ENCODE results near the gene PPP6R2. TPM values are rescaled to one million over a fixed set of nuclear protein-coding genes. Genes with fewer than 3 reads are reported as not detected.

PPP6R2 gene
- total RNA-seq, 1 donor from 2014 or later: 44.3 TPM

DNA sequence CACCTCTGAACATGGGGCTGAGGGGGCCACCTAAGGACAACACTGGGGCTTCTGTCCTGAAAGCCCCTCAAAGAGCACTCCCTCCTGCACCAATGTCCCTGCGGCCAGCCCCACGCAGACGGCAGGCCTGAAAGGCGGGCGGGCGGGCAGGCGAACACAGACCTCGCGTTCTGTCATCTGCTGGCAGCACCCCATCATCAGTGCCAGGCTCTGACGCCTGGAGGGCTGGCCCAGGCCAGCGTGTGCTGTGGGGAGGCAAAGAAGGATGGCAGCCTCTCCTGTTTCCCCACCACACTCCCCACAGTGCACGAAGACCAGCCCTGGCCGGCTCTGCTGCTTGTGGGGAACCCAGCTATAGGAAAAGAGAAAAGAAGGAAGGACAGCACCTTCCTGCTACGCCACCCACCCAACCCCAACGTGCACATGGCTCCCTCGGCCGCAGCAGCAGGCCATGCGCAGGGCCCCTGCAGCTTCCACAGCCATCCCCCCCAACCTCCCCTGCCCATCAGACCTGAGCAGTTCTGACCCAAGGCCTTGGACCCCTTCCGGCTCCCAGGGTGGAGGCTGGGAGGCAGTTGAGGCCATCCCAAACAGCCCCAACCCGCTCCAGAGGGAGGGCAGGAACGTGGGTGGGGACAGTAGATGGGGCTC lies 128.2 kb downstream of the PPP6R2 start:
- DNase-seq: no peak
- intact Hi-C loops (cut with micrococcal nuclease): no loop called here
- no peak for ATAC-seq

DNA sequence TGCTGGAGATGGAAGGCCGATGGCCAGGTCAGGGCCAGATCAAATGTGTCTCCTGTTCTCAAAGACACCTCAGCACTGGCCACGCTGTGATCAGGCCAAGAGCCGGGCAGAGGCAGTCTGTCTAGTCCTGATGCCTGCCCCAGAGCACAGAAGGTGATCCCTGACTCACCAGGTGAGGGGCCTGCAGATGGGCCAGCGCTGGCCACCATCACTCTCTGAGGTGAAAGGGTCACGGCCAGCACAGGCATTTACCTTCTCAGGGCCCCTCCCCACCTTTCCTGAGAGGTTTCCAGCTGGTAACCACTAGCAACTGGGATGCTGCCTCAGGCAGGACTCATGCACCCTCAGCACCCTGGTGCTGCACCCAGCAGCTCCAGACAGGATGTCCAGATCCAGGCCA lies 128.8 kb downstream of the PPP6R2 start:
- ATAC-seq: no peak
- DNase-seq: no peak
- intact Hi-C loops (cut with micrococcal nuclease): no loop called here

DNA sequence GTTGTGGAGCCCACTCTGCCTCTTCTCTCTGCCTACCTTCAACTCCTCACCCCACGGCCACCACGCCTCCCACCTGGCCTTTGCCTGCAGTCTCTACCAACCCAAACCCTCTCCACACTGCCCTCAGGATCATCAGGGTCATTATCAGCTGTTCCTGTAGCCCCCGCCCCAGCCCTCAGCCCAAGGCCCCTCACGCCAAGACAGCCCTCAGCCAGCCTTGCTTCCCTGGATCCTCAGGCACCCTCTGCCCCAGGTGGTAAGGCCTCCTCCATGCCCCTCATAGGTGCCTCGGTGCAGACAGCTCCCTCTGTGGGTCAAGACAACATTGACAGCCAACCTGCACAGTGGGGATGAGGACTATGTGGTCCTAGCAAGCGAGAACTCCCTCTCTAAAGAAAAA lies 130.0 kb downstream of the PPP6R2 start:
- intact Hi-C loops (cut with micrococcal nuclease): no loop called here
- no peak for DNase-seq

DNA sequence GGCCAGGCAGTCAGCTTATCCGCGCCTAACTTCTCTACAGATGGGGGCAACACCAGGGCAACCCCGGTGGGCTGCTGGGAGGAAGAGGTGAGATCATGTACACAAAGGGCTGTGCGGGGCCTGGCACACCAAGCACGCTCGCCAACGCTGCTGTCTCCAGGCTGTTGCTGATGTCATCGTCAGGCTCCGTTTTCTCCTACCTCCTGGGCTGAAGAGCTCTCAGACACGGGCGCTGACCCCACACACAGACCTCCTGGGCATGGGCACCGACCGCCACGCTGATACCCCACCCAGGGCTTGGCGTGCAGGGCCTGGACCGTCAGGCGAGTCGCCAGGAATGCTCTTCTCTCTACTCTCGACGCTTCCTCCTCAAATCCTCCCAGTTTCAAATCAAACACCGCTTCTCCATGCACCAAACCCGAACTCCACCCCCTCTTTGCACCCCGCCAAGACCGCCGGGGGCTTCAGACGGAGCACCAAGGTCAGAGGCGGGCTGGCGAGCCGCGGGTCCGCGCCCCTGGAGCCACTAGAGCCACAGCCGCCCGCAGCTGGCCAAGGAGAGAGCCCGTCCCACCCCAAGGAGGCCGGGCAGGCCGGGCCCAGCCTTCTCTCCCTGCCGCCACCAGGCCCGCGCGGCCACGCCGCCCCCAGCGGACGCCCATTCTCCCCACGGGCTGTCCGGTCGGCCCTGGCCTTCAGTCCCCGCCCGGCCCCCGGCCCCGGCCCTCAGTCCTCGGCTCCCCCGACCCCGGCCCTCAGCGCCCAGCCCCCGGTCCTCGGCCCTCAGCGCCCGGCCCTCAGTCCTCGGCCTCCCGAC lies 130.9 kb downstream of the PPP6R2 start:
- ATAC-seq (peak; percentile 16), DNase-seq (peak; percentile 62)
- intact Hi-C loops (cut with micrococcal nuclease): no loop called here

More for the DNA sequence above, 130.0 kb downstream of the PPP6R2 start:
- ATAC-seq: no peak

DNA sequence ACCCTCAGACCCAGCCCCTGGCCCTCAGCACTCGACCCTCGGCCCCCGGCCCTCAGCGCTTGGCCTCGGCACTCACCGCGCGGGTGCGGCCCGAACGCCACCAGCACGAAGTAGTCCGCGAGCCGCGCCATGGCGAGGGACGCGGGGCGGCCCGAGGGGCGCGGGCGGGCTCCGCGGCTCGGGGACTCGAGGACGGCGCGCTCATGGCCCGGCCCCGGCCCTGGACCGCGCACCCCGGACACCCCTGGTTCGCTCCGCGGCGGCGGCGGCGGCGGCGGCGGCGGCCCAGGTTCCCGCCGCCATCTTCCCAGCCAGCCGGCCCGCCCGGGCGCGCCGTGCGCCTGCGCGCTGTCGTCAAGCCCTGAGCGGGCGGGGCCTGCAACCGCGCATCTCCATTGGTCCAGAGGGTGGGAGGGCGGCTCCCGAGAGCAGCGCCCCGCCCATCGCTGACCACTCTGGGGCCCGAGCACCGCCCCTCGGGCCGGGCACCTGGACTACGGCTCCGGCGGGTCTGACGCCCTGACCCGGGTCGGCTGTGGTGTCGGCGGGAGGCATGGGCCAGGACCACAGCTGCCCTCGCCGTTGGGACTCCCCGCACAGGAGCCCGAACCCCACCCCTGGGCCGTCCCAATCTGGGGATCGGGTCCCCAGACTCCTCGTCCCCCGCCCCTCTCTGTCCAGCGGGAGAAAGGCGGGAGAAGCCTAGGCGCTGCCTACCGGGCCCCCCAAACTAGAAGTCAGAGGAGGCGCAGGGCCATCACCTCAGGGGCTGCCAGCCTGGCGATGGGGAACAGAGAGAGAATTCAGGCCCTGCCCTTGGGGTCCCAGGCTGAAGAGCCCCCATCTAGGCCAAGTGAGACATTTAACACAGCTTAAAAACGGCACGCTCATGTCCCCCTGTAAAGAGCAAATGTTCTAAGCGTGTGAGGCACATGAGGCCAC lies 131.9 kb downstream of the PPP6R2 start, which contains the start of gene SBF1:
Gene SBF1 (minus strand): TSS at position 326 of the 942 bp plus-strand sequence. CDS start 195 bp downstream, at position 131.
- peak; percentile 97 for DNase-seq
- ATAC-seq: peak; percentile 99
- intact Hi-C loops (cut with micrococcal nuclease): no loop called here

DNA sequence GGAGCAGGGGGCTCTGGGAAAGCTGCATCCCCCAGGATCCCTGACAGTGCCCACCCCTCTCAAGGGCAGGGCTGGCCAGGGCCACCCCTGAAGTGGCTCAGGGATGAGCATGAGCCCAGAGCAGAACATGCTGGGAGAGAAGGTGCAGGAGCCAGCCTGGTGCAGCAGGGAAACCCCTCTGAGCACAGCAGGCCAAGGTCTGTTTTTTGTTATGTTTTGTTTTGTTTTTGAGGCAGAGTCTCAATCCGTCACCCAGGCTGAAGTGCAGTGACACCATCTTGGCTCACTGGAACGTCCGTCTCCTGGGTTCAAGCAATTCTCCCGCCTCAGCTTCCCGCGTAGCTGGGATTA lies 132.5 kb downstream of the PPP6R2 start:
- DNase-seq (no peak), ATAC-seq (no peak)
- intact Hi-C loops (cut with micrococcal nuclease): no loop called here

DNA sequence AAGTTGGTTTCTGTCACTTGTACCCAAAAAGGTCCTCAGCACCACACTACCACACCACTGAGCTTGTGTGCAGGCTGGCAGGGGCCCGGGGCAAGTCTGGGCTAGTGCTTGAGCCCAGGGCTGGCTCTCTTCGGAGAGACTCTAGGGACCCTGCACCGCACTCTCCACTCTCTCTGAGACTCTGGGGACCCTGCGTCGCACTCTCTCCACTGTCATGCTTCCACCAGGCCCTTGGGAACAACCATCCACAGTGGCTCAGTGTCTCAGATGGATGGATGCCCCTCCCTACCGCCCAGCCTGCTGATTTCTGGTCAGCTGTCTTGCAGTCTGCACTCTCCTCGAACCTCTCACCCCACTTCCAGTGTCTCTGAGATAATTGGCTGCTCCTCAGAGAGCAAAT lies 133.7 kb downstream of the PPP6R2 start:
- intact Hi-C loops (cut with micrococcal nuclease): no loop called here
- ATAC-seq (no peak), DNase-seq (no peak)

DNA sequence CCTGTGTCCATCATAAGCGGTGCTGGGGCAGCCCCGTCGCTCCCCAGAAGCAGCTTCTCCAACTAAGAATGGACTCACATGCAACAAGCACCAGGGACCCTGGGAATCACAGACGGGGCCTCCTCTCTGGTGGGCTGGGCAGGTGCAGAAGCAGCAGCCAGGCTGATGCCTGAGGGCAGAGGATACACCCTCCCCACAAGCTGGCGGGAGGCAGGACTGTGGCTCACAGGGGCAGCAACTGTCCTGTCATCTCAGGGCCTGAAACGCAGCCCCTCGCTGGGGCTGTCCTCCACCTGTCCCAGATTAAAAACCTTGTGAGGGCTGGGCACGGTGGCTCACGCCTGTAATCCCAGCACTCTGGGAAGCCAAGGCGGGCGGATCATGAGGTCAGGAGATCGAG lies 134.8 kb downstream of the PPP6R2 start:
- ATAC-seq (no peak), DNase-seq (no peak)
- intact Hi-C loops (cut with micrococcal nuclease): no loop called here

DNA sequence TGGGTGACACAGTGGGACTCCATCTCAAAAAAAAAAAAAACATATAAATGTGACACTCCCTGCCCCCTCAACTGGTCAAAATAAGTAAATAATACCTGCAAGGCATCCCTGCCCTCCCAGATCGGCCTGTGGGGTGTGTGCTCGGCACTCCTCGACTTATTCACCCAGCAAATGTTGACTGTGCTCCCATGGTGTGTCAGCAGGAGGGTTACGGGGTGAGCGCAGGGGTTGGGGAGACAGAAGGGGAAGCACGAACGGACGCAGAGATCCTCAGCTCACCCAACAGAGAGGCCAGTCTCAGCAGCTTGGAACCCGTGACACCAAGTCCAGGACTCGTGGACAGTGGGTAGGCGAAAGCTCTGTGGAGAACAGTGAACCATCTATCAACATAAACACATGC lies 136.6 kb downstream of the PPP6R2 start:
- intact Hi-C loops (cut with micrococcal nuclease): no loop called here
- DNase-seq: no peak
- no peak for ATAC-seq

DNA sequence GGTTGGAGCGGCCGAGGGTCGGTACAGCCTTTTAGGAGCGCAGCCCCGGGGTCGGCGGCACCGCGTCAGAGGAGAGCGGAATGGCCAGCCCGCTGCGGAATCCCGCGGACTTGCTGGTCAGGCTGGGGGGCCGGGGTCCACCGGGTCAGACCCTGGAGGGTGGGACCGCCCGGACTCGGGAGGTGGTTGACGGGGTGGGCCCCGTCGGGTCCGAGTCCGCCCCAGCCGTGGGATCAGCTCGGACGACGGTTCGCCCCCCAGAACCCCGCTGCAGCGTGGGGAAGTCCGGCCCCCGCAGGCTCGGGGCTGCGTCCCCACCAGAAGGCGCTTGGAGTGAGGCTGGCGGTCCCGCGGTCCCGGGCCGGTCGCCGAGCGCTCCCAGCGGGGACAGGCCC lies 137.9 kb downstream of the PPP6R2 start:
- intact Hi-C loops (cut with micrococcal nuclease): no loop called here
- no peak for DNase-seq
- ATAC-seq: no peak

DNA sequence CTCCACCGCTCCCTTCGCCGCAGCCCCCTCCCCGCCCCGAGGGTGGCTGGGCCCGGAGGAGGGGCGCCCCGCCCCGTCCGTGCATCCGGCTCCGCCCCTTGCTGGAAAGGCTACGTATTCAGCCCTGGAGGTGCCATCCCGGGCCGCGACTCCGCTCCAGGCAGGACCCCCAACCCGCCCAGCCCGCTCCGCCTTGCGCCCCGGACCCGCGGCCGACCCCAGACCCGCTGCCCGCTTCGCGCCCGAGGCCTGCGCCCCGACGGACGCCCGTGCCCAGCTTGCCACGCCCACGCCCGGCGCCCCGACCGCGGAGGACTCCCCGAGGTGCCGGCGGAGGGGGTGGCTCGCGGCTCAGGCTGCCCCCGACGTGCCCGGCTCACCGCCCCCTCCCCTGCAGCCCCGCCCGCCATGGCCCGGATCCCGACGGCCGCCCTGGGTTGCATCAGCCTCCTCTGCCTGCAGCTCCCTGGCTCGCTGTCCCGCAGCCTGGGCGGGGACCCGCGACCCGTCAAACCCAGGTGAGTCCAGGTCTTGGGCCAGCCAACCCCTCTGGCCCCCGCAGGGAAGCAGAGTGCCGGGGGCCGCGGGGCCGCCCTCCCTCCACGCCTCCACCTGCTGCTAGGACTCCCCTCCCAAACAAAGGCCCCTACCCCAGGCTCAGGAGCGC lies 138.4 kb downstream of the PPP6R2 start, which contains the start of gene ADM2:
Gene ADM2 (plus strand): TSS at position 104 of the 667 bp plus-strand sequence. CDS start 305 bp downstream, at position 409.
- intact Hi-C loops (cut with micrococcal nuclease): no loop called here
- DNase-seq: peak; percentile 57
- ATAC-seq: peak; percentile 38

DNA sequence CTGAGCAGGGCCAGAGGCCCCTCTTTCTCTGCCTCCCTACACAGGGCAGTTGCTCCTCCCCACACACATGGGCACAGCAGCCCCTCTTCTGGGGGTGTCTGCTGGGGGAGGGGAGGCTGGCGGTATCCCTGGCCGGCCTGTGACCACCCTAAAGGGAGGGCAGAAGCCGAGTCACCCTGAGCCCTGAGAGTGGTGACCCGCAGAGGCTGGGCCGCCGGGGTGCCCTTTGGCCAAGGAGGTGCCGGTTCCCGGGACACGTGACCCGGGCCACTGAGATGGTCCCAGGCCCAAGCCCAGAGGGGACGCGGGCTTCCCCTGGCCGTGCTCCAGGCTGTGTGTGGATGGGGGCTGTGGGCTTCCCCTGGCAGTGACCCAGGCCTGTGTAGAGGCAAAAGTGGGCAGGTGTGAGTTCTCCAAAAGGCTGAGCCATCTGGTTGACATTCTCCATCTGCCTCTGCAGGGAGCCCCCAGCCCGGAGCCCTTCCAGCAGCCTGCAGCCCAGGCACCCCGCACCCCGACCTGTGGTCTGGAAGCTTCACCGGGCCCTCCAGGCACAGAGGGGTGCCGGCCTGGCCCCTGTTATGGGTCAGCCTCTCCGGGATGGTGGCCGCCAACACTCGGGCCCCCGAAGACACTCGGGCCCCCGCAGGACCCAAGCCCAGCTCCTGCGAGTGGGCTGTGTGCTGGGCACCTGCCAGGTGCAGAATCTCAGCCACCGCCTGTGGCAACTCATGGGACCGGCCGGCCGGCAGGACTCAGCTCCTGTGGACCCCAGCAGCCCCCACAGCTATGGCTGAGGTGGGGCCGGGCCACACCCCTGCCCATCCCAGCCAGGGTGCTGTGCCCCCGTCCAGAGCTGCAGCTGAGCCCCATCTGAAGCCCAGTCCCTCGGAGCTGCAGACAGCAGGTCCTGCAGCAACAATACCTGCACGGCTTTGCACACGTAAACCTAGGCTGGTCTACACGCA lies 139.3 kb downstream of the PPP6R2 start:
- intact Hi-C loops (cut with micrococcal nuclease): no loop called here
- ATAC-seq: no peak
- DNase-seq: no peak

DNA sequence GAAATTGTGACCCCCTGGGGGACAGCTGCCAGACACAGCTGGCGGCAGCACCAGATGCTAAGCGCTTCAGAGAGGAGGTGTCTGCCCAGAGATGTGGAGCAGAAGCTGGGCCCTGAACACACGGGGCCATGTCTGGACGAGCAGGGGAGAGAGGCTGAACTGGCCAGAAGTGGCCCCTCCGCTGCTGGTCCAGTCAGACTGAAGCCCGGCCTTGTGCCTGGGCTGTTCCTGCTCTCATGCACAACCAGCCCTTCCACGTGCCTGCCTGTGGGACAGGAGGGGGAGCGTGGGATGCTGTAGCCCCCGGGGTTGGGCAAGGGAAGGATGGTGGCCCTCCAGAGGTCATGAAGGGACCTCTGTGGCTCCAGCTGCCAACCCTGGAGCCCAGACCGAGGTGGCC lies 140.0 kb downstream of the PPP6R2 start:
- intact Hi-C loops (cut with micrococcal nuclease): no loop called here
- no peak for ATAC-seq
- no peak for DNase-seq

DNA sequence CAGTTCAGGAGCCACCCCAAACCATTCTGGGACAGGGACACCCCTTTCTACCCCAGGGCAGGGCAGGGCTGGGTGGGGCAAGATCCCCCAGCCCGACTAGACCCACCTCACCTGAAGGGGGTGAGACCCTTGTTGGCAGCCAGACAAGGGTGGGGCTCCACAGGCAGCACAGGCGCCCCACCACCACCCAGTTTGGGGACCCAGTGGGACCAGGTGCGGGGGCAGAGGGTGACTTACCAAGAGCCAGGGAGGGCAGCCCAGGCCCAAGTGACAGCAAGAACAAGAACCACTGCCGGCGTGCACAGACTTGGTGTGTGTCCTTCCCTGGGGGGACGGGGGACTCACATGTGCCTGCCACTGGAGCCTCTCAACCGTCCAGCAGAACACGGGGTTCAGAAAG lies 140.4 kb downstream of the PPP6R2 start:
- DNase-seq: no peak
- ATAC-seq: no peak
- intact Hi-C loops (cut with micrococcal nuclease): no loop called here

DNA sequence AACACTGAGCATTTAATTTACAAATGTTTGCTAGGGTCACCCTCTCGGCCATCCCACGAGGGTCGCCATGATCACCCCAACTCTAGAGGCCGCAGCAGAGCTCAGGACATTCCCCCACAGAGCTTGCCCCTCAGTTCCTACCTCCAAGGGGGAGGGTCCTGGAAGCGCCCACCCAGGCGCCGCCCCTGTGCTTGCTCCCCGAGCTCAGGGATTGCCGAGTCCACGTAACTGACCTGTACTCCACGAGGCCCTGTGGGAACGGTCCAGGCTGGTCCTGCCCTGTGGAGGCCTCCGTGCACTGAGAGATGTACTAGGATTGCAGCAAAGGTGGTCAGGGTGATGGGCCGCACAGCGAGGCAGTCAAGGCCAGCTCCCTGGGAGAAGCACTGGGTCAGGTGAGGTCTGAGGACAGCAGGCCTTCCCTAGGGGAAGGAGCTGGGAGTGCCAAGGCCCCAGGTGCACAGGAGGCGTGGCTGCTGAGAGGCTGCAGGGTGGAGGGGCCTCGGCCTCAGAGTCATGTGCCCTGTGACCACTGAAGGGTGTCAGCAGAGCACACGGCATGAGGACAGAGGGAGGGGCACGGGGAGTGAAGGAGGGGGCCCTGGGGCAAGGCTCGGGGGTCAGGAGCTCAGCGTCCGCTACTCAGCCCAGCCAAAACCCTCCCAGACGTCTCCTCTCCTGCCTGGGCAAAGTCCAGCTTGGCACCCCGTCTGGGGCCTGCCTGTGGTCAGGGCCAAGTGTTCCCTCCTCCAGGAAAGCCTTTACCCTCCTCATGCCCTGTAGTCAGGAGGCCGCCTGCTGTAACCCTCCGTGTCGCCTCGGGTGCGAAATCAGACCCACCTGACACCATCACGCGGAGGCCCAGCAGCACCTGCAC lies 141.1 kb downstream of the PPP6R2 start:
- ATAC-seq (no peak), DNase-seq (no peak)
- intact Hi-C loops (cut with micrococcal nuclease): no loop called here

DNA sequence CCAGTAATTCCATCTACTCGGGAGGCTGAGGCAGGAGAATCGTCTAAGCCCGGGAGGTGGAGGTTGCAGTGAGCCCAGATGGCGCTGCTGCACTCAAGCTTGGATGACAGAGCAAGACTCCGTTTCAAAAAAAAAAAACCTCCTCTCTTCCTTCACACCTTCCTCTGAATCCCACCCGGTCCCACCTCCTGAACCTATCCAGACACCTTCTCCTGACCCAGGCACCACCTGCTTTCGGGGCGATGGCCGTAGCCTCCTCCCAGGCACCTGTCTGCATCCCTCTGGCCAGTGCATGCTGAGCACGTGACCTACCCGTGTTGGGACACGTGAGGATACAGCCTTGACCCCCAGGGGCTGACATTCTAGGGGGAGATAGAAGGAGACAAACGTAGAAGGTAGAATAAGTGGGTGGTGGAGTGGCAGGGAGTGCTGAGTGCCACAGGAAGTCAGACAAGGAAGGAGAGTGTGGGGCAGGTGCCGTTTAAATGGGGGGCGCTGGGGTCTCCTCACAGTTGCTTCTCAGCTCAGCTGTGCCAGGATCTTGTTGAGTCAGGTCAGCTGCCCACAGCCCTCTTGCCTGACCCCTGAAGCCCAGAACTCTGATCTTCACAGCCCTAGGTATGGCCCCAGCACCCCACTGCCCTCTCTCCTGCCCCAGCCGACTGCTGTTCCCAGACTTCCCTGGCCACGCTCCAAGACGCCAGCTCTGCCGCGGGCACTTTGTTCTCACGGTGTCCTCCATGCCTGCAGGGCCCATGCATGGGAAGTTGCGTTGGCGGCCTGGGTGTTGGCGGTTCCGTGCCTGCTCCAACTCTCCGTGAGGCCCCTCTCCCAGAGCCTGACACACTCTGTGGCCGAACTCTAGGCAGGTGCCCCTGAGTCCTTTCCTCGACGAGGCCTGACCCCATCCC lies 142.3 kb downstream of the PPP6R2 start:
- ATAC-seq (peak; percentile 51), DNase-seq (no peak)
- intact Hi-C loops (cut with micrococcal nuclease): no loop called here
